Inferior parietal cortex (tissue), 1 donor: ENCODE results near the gene BBS9.

Source experiments
- DNase-seq: peaks from one replicate; pipeline ENCODE4 v3.0.0-alpha.2; 2016; ENCODE audit errors: extremely low spot score

BBS9 gene

DNA sequence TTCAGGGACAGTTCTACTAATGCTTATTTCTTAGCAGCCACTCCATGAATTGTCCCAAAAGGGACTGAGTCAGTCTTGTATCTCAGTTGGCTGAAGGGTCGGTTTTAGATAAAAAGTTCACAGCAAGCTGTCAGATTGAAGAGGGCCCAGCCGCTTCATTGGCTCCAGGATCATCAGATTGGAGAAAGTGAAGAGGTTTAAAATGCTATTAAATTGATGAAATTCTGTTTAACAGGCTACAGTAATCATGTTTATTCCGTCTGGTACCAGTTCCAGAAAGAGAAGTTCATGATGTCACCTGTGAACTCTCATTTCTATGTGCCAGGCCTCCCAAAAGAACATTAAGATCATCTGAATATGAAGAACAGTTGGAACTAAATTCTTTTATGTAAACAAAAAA, 481.6 kb downstream of the BBS9 start:
- no peak for DNase-seq

DNA sequence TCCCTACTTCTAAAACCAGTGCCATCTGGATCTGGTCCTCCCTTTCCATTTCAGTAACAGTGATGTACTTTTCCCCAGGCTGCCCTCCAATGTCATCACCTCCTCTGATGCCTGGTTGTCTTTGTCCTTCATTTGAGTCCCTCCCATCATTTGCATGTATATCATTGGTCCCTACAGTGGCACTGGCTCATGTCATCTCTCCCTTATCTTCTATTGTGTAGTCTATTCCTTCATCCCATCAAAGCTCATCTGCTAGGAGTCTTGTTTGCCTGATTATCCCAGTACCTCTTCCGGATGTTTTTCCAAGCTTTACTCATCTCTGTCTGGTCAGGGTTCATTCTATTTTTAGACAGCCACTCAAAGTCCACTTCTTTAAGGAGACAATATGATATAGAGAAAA, 483.1 kb downstream of the BBS9 start:
- no peak for DNase-seq

DNA sequence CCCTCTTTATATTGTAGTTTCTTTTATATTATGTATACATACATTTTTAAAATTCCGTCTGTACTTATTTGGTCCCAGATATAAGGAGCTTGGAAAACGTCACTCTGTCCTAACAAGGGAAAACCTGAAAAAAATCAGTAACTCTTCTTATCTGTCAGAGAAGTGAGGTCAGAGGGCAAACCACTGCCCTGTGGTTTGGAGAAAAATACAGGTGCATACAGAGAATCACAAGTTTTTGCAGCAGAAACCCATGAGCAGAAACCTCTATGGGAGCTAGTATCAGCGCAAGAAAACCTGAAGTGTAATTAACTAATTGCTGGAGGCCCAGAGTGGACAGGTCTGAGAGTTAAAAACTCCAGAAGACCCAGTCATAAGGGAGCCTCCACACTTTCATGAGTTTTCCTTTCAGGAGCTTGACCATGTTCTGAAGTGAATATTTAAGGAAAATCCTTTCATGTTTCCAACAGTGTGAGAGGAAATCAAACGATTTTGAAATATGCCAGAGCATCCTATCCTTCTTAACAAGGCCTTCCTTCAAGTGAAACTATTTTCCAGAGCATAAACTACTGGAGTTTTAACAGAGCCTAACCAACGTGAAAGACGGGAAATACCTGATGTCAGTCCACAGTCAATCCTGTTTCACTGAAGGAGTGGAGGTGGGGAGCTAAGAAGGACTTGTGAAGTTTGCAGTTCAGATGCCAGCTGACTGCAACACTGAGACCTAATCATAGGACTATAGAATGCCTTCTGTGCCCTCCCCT, 485.2 kb downstream of the BBS9 start:
- no peak for DNase-seq

DNA sequence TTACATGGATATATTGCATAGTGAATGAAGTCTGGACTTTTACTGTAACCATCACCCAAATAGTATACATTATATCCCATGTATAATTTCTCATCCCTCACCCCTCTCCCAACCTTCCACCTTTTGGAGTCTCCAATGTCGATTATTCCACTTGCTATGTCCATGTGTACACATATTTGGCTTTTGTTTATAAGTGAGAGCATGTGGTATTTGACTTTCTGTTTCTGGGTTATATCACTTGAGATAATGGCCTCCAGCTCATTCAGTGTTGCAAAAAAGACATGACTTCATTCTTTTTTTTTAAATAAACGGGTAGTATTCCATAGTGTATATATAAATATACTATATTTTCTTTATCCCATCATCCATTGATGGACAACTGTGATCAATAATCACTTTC, 487.4 kb downstream of the BBS9 start:
- DNase-seq, result no peak

DNA sequence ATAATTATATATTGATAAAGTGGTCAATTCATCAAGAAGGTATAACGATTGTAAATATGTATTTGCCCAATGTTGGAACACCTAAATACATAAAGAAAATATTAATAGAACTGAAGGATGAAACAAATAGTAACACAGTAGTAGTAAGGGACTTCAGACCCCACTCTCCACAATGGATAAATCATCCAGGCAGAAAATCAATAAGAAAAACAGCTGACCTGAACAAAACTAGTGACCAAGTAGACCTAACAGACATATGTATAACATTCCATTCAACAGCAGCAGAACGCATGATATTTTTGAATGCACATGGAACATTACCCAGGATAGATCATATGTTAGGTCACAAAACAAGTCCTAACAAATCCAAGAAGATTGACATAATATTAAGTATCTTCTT, 489.9 kb downstream of the BBS9 start:
- DNase-seq, result no peak

DNA sequence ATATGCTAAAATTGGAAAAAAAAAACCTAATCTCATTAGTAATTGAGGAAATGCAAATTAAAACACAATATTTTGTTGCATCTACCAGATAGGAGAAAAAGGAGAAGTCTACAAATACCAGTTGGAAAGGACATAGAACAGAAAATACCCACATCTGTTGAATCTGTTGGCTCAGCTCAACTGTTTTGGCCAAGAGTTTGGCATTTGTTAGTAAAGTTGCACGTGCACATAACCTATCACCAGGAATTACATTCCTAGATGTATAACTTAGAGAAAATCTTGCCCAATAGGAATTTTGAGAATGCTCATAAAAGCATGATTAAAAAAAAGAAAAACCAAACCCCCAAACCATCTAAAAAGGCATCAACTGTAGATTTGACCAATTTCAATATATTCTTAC, 493.9 kb downstream of the BBS9 start:
- DNase-seq, result no peak

DNA sequence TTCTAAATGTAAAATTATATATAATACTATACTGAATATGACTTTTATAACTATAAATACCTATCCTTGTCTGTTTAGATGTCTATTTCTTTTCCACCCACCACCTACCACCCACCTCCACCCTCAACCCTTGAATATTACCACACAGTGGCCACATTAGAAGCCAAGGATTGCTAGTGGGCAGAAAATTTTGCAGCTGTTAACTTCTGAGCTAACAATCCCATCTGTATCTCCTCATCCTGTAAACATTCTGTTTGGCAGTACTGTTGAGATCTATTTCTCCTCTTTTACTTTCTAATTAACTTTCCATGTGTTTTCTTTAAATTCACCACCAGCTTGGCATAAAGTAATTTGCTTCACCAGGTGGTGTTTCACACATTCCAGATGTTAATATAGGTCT, 494.9 kb downstream of the BBS9 start:
- no peak for DNase-seq

DNA sequence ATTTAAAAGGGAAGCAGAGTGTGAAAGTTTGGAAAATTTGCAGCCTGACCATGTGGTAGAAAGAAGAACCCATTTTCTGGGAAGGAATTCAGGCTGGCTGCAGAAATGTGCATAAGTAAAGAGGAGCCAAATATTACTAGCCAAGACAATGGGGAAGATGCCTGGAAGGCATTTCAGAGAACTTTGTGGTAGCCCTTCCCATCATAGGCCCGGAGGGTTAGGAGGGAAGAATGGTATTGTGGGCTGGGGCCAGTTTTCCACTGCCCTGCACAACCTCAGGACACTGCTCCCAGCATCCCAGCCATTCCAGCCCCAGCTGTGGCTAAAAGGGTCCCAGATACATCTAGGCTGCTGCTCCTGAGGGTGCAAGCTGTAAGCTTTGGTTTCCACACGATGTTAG, 497.5 kb downstream of the BBS9 start:
- no peak for DNase-seq

DNA sequence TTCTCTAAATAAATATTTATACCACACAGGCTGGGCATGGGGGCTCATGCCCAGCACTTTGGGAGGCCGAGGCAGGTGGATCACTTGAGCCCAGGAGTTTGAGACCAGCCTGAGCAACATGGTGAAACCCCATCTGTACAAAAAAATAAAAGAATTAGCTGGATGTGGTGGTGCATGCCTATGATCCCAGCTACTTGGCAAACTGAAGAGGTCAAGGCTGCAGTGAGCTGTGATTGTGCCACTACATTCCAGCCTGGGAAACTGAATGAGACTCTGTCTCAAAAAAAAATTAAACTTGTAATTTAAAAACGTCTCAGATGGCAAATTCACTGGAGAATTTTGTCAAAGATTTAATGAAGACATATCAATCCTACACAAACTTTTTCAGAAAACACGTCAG, 498.4 kb downstream of the BBS9 start:
- DNase-seq, result no peak

DNA sequence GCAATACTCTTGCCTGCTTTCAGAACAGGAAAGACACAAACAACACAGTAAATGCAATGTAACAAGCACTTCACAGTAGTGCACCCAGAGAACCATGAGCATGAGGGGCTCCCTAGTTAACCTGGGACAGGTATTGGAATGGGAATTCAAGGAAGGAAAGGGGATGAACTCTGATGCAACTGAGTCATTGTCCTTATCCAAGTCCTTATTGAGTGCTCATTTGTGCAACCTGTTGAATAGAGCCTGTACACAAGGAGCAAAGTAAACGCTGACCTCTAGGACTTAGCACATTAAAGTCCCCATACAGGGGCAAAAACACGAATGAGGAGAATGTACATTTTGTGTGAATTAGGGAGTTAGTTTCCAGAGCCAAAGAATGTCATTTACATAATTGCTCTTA, 499.5 kb downstream of the BBS9 start:
- no peak for DNase-seq

DNA sequence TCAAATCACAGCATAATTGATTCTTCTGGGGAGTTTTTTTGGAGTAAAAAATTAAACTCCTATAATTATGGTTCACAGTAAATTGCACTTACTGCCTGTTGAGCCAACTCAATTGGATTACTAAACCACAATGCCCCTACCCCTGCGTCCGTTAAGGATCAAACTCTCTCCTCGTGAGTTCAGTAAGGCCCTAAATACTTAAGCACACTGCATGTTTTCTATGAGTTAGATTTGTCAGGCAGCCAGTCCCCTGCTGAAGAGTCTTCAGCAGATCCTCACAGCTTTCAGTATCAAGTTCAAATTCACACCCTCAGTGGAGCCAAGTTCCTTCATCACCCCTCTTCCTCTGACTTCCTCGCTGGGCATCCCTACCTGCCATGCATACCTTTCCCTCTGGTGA, 501.0 kb downstream of the BBS9 start:
- DNase-seq, result no peak

DNA sequence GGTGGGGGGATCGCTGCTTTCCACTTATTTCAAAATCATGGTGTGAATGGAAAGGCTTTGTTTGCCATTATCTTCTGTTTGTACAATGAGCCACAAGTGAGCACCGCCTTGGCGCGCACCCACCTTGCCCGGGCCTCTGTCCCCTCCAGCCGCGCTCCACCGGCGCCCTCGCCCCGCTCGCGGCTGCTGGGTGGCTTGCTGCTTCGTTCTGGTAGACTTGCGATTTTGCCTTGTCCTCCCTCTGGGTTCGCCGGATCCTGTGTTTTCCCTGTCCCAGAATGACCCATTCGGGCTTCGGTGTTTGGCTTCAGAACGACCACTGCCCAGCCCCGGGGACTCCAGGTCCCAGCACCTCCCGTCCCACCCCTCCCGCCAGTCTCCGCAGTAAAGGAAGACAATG, 503.0 kb downstream of the BBS9 start:
- DNase-seq, result no peak

DNA sequence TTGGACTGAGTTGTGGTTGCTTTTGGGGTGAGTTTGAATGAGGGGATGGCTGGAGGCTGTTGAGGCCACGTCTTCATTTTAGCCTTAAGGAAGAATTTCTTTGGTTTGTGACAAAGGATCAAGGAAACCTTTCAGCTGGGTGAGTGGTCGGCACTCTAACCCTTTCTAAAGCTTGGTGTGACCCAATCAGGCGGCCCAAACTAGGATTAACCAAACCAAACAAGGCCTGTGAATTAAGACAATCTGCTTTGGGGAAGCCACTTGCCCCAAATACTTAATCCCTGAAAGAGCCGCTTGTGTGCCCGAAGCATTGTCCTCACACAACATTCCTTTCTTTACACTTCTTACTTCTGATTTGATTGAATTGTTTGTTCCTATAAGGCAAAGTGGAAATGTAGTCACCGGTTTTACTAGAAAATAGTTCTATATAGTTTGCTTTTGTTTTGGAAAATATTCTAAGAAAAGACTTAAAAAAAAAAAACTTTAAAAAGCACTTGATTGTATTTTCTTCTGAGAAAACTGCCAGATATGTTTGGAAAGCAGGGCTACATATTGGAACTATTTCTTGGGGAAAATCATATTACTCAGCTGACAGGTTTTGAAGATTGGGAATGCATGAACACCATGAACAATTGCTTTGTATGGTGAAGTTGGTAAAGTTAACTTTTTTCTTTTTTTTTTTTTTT, 503.6 kb downstream of the BBS9 start:
- DNase-seq, result no peak

DNA sequence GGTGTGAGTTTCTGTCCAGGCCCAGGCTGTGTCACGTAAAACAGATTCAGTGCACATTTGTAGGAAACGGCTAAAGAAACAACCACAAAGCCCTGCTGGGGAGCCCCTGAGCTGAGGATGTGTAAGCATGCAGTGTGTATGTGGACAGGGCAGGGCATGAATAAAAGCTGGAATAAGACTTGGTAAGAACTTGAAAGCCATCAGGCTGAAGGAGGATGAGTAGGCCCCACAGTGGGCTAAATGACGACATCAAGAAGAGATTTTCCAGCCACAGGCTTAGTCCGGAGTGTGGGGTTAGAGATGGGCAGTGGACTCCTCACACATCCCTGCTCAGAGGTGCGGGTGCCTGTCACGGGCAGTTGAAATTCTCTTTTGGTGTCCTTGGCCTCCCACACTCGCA, 505.2 kb downstream of the BBS9 start:
- DNase-seq, result no peak

DNA sequence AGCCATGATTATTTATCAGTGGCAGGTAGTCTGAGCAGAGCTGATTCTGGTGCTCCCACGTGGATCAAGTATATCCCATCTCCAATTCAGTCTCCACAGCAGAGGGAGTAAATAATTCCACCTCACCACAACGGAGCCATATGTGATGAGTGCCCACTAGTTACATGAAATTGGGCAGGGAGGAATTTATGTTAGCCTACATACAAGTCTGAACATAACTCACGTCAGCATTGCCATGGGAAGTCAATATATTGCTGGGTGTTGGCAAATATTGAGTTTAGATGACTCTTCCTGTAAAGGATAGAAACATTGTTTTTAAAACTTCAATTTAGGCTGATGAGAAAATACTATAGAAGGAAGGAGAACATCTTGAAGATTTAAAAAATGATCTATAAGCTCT, 507.0 kb downstream of the BBS9 start:
- DNase-seq, result no peak

DNA sequence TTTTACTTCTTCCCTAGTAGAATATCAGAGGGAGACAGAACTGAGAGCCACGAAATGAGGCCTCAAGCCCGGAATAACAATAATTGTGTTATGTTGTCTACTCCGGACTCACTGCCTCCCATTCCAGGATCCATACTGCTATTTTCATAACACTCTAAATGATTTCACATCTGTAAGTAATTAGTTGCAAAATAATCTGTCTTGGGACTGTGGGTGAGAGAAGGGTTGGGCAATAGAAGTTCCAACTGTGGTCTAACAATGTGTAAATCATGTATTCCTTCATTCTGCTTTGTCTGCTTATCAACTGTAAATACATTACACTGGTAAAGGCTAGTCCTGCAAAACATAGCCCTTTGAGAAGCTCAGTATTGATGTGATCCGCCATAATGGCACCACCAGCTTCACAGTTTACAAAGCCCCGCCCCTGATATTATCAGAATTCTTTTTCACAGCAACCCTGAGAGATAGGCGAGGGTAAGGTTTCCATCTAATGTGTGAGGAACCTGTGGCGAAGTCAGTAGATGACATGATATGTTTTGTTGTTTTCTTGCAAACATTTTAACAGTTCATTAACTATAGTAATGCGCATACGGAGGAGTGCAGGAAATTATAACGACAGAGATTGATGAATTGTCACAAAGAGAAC, 510.3 kb downstream of the BBS9 start:
- no peak for DNase-seq

DNA sequence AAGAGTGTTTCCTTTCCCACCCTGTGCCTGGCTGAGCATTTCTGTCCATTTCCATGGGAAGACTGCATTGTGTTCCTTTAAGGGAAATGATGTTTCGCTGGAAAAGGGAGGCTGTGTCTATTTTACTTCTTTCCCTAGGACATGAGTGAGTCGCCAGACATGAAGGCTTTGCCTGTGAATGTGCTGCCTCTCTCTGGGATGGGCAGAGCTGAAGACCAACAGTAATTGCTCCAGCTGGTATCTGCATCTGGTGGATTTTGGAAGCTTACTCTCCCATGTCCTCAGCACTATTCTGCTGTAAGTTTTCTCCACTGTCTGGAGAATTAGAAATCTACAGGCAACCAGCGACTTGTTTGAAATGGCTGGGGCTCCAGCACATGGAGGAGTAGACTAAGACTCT, 511.4 kb downstream of the BBS9 start:
- no peak for DNase-seq

DNA sequence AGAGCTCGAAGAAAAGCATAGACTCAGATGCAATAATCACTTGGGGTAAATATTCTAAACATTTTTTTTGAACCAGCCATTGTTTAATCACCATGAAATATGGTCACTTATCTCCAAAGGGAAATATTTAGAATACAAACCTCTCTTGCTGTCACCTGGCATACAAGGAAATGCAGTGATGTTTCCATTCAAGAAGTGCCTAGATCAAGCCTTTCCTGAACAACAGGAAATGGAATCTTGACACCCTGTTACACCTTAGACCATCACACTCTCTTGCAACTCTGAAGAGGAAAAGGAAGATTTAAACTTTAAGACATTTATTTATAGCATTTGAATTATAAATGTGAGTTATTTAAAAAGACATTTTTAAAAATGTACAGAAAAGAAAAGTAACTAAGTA, 512.9 kb downstream of the BBS9 start:
- no peak for DNase-seq

DNA sequence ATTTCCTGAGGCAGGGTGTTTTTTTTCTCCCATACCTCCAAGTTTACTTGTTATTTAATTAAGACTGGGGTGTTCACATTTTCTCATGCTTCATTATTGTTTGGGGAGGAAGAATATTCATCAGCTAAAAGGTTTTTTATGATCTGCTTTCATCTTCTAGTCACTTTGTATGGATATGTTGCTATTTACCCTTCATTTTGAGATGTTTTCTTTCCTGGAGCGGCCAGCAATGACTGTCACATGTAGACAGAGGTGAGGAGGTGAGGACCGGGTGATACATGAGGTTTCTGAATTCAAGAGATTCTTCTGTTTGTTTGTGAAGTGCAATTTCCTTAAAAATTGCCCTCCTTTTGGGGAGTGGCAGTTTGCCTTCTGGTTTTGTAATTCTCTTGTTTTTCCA, 514.2 kb downstream of the BBS9 start:
- no peak for DNase-seq

DNA sequence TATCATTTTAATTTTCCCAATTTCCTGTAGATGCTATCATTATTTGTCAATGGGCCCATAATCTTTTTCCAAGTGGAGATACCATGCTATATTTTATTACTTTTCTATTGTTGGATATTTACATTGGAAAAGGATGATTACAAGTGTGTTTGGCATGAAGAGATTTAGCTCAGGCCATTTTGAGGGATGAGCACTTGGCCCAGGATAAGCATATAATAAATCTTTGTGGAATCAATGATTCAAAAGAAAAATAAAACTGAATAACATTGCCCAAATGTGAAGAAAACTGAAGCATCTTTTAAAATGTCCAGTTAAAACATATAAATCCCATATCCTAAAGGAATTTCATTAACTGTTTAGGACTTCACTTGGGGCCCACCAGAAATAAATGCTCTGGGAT, 515.1 kb downstream of the BBS9 start:
- DNase-seq, result no peak

DNA sequence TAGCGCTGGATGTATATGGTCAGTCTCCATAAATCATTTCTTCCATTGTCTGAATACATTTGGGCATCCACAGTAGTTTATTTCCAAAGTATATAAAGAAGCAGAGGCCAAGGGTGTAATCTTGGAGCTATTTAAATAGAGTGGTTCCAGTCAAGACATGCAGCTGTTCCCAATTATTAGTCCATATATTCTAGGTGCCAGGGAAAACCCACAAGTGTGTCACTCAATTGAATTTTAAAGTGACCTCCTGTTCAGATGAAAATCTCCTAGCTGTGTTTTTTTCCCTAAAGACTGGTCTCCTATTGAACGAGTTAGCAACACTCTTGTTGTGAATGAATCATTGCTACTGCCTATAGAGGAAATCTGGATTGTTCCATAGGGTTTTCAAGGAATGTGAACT, 515.7 kb downstream of the BBS9 start:
- DNase-seq, result no peak

DNA sequence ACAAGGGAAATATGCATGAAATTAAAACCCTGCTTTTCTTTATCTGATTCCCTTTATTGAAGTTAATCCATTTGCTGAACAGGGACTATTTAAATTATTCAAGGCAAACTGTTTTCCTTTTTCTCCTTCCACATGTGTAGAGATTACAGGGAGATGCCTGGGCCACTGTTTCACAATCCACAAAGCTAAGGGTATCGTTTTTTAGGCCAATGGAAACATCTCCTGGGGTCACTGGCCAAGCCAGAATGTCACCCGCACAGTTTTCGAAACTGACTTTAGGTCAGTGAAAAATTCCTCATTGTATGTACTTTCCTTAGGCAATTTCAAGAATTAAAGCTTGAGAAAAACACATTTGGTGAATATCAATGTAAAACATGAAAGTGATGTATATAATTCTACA, 516.8 kb downstream of the BBS9 start:
- no peak for DNase-seq

DNA sequence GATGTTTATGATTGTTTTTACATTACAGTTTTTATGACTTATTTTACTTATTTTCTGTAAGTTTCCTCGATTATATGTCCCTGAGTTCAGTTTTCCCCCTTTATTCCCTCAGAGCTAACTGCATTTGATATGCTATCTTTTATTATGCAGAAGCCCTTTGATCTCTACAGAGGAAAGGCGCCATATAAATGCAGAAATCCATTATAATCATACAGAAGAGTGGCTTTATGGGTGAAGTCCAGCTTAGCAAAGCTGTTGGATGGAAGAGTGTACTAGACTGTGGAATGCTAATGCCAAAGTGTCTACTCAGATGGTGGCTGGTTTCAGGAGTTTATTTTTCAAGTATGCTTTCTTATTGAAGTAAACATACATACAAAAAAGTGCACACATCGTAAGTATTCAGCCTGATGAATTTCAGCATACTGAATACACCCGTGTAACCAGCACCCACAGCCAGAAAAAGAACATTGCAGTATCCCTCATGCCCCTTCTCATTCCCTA, 517.6 kb downstream of the BBS9 start:
- no peak for DNase-seq
